DMS53 treated with DMSO at 0.1 percent for 48 hours (cell line): ENCODE data around the gene PXT1.

Source experiments
- DNase-seq: peaks from one replicate; lab custom pipeline; 2025; ENCODE audit not compliant: unreplicated experiment; lab: John Stamatoyannopoulos, UW

Gene PXT1

GRCh38 chr6:36392621-36393020 lies 50.0 kb downstream of the PXT1 start:
- DNase-seq = no peak

GRCh38 chr6:36389353-36389752 lies 53.3 kb downstream of the PXT1 start:
- DNase-seq = no peak

- peak; percentile 34 for DNase-seq
Measured at GRCh38 chr6:36387440-36388303, 55.0 kb downstream of the PXT1 start, which contains the start of gene ETV7. Gene ETV7 (minus strand): TSS chr6:36387669. CDS start chr6:36387541, 128 bp downstream.

GRCh38 chr6:36386495-36387439 lies 55.9 kb downstream of the PXT1 start:
- DNase-seq = peak; percentile 32

GRCh38 chr6:36384095-36384494 lies 58.6 kb downstream of the PXT1 start:
- DNase-seq = no peak

- DNase-seq = peak; percentile 76
Measured at GRCh38 chr6:36383606-36384005, 59.0 kb downstream of the PXT1 start.

- DNase-seq = no peak
Measured at GRCh38 chr6:36382976-36383375, 59.7 kb downstream of the PXT1 start.

GRCh38 chr6:36381502-36382389 lies 60.9 kb downstream of the PXT1 start:
- DNase-seq = no peak

GRCh38 chr6:36380166-36380565 lies 62.5 kb downstream of the PXT1 start:
- no peak for DNase-seq

GRCh38 chr6:36378936-36379335 lies 63.7 kb downstream of the PXT1 start:
- DNase-seq = no peak

- DNase-seq = no peak
Measured at GRCh38 chr6:36378243-36378920, 64.3 kb downstream of the PXT1 start.

GRCh38 chr6:36377594-36377993 lies 65.1 kb downstream of the PXT1 start:
- DNase-seq = no peak

GRCh38 chr6:36376742-36377141 lies 65.9 kb downstream of the PXT1 start:
- DNase-seq = no peak

- no peak for DNase-seq
Measured at GRCh38 chr6:36376183-36376582, 66.5 kb downstream of the PXT1 start.

GRCh38 chr6:36375644-36376155 lies 67.0 kb downstream of the PXT1 start:
- DNase-seq = no peak

- no peak for DNase-seq
Measured at GRCh38 chr6:36374972-36375371, 67.7 kb downstream of the PXT1 start.

- no peak for DNase-seq
Measured at GRCh38 chr6:36374194-36374593, 68.5 kb downstream of the PXT1 start.

- DNase-seq = no peak
Measured at GRCh38 chr6:36373368-36374019, 69.2 kb downstream of the PXT1 start.

- no peak for DNase-seq
Measured at GRCh38 chr6:36372088-36372487, 70.6 kb downstream of the PXT1 start.
